HuH-7.5 (cell line): ENCODE results near the gene CHST11.

Experiments used
- DNase-seq: peaks from one replicate; pipeline ENCODE4 v3.0.0; 2011; ENCODE audit warnings: low spot score

The CHST11 gene

DNA sequence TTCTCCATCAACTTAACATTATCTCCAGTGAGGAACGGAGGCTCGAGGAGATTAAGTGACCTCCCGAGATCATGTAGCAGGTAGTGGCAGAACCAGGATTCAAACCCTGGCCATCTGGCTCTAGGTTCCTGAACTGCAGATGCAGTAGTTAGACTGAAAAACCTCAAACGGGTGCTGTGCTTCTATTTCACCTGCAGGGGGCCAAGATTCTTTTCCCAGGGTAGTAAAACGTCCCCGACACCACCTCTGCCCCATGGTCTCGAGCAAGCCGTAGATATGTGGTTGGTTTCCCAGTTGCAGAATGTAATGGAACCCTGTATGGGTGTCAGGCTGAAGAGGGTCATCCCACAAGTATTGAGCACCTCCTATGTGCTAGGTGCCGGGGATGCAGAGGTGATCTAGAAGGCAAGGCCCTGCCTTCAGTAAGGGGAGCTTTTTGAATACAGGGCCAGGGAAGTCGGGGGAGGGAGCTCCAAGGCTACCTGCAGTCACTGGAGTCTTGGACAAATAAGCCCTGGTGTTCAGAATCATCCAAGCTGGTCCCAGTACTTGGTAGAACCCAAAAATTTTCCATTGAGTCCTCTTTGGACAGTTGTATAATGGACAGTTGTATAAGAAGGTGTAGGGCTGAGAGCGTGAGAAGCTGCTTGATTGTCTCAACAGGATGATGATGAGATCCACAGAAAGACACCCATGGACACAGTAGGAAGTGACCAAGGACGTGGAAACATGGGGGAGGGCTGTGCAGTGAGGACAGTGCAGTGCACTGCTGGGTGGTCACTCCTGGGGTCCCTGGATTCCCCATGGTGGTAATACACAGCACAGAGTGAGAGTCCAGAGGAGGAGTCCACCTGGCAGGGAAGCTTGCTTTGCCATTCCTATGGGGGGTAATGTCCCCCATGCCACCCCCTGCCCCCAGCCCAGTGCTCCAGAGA lies 197.2 kb downstream of the CHST11 start:
- no peak for DNase-seq

- no peak for DNase-seq
Observed at GRCh38 chr12:104654665-104655609, 198.2 kb downstream of the CHST11 start.

- no peak for DNase-seq
Observed at GRCh38 chr12:104656383-104656782, 199.6 kb downstream of the CHST11 start.

DNA sequence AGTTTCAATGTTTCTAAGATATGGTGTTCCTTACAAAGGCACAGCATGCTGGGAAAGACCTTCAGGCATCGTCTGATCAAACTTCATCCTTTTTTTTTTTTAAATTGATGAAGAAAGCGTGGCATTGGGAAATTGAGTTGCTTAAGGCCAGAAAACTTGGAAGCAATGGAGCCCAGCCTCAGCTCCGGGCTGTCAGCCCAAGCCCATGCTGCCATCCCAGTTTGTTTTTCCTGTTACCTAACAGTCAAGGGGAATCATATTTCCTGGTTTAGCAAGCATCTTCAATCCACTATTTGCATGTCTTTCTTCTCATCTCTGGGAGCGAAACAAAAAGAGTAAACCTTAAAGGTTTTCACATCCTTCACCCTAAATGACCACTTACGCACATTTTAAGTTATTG lies 200.2 kb downstream of the CHST11 start:
- no peak for DNase-seq

DNA sequence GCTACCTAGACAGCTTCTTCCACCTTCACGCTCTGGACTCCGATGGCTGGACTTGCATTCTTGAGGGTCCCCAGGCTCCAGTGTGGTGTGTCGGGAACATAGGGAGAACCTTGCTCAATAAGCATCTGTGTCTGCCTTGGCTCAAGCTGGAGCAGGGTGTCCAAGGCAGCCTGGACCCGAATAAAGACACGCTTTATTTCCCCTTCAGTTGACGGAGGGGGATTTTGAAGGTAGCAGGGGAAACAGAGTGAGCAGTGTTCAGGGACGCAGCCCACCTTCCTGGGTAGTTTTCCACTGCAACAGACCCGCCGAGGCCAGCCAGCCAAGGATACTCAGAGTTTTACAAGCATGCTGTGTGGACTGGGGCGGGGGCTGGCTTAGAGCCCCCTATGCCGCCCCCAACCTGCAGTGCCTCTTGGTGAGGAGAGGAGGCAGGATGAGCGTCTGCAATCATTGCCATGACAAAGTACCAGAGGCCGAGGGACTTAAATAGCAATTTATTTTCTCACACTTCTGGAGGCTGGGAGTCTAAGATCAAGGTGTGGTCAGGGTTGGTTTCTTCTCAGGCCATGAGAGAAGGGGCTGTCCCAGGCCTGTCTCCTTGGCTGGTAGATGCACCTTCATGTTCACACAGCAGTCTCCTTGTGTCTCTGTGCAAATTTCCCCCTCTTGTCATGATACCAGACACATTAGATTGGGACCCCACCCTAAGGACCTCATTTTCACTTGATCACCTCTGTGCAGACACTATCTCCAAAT lies 201.2 kb downstream of the CHST11 start:
- no peak for DNase-seq

DNA sequence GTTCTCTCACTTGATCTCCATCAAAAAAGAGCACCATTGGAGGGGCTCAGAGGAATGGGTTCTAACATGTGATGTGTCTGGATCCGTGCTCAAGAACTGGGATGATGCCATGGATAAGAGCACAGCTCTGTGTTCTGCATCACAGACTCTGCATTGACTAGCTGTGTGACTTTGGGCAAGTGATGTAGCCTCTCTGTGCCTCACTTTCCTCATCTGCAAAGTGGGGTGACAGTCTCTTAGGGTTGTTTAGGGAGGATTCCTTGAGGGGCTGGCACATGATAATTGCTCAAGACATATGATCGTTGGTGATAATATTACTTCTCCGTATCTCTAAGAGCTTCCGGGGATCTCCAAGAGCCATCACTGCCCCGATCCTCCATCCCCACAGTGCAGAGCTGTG lies 202.3 kb downstream of the CHST11 start:
- DNase-seq, result no peak

DNA sequence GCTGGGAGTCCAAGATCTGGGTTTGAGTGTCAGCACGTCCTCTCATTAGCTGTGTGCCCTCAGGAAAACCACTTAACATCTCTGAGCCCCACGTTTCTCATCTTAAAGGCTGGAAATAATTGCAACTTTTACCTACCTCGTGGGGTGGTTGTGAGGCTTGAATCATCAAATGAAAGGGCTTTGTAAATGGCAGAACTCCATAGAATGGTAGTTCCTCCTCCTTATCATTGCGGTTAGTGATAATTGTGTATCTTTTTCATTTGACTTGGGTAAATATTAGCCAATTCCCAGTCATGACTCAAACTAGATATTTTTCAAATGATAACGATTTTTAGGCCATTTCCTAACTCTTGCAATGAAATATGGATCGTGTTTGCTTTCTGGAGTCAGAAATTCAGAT lies 205.5 kb downstream of the CHST11 start:
- DNase-seq, result no peak

GRCh38 chr12:104662908-104663307 lies 206.2 kb downstream of the CHST11 start:
- no peak for DNase-seq

- DNase-seq, result no peak
Observed at GRCh38 chr12:104664351-104664750, 207.6 kb downstream of the CHST11 start.

- no peak for DNase-seq
Observed at GRCh38 chr12:104665296-104665695, 208.5 kb downstream of the CHST11 start.

GRCh38 chr12:104667139-104667538 lies 210.4 kb downstream of the CHST11 start:
- DNase-seq, result no peak

GRCh38 chr12:104668274-104668718 lies 211.5 kb downstream of the CHST11 start:
- DNase-seq, result no peak

- no peak for DNase-seq
Observed at GRCh38 chr12:104669089-104669721, 212.5 kb downstream of the CHST11 start.

DNA sequence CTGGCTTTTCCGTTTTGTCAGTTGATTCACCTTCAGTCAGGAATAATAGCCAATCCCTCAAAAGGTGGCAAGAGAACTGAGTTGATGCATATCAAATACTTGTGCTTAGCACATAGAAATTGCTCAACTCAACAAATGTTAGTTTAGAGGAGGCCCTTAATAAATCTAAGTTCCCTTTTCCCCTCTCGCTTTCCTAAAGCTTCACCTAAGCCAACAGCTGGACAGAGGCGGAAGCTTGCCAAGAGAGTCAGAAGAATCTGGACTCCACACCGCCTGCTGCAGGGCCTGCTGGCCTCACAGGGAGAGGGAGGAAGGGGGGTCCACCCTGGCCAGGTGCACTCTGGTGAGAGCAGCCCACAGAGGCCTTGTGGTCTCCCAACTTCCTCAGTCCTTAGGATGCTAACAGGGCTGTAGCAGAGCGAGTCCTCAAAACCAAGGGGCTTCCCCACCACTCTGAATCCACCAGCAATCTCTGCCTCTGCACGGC lies 213.1 kb downstream of the CHST11 start:
- no peak for DNase-seq

- DNase-seq, result no peak
Observed at GRCh38 chr12:104670439-104671408, 214.0 kb downstream of the CHST11 start.

DNA sequence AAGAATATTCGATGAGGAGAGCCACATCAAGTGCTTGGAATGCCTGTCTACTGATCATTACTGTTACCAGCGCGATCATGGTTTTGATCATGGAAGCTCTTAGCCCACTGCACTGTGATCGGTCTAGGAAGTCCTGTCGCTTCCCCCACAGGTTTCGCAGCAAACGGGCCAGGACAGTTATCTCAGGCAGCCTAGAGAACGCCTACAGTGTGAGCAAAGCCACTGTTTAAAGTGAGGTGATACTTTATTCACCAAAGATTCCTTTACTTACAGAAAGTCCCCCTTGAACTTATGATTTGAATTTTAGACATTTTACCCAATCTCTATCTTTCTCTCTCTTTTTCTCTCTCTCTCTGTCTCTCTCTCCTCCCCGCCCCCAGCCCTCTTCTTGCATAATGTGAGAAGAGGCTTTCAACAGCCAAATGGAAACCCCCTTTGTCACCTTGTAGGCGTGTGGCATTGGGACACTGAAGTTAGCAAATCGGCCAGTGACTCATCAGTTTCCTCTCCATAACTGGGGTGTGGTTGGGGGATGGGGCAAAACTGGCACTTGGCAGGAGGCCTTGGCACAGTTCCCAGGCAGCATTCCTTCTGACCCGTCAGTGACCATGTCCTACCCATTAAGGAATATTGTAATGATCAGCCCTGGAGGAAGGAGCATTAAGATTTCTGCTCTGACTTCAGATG lies 214.8 kb downstream of the CHST11 start:
- peak; percentile 47 for DNase-seq

DNA sequence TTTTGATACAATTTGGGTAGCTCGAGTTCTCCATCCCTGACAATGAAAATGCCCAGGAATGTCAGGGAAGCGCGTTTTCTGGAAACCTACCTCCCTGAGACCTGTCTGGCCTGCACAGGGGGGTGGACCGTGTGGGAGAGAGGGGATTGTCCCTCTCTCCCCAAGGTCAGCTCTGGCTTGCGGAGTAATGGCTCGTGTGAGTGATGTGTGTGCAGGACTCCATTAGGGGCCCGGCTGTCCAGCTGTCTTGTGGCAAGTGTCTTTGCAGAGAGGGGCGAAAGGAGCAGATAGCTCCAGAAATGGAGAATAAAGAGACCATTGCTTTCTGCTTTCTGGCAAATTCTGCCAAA lies 215.3 kb downstream of the CHST11 start:
- no peak for DNase-seq

DNA sequence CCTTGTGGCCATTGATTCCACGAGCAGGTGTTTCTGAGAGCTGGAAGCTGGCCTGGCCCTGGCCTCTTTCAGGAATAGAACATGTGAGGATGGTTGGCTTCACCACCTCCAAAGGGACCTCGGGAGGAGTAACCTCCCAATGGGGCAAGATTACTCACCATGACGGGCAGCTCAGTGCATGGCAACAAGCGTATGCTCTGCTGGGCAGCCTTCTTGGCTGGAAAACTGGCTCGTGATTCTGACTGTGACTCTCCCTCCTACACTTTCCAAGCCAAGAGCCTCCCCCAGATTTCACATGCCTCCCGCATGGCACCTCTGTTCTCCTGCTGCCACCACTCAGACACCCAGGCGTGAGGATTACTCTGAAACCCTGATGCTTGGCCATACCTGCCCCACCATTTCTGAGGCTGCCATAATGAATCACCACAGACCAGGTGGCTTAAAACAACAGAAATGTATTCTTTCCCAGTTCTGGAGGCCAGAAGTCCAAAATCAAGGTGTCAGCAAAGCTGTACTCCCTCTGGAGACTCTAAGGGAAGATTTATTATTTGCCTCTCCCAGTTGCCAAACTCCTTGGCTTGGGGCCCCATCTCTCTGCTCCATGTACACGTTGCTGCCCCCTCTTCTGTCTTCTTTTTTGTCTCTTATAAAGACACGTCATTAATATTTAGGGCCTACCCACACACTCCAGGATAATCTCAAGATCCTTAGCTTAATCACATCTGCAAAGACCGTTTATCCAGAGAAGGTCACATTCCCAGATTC lies 215.9 kb downstream of the CHST11 start:
- no peak for DNase-seq

DNA sequence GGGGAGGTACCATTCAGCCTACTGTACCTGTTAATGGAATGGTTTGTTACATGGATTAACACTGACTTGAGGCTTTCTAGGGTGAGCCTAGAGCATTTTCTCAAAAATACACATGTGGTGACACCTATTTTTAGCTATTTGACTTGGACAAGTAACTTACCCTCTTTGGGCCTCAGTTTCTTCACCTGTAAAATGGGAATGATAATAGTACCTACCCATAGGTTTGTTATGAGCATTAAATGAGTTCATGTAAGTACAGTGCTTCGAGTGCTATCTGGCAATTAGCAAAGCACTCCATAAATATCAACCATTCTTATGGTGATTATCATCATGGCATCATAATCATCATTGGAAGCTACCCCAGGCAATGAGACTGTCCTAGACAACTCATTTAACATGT lies 216.5 kb downstream of the CHST11 start:
- no peak for DNase-seq
